K562 (cell line): ENCODE measurements around the gene FGF12. TPM values are rescaled to one million over a fixed set of nuclear protein-coding genes. Genes with fewer than 3 reads are reported as not detected.

Experiments used
- ATAC-seq: fragments of 200-7000 bp; cut with Tn5 transposase; 3 replicates; pipeline ENCODE4 v1.9.1; 2020; ENCODE audit warnings: moderate library complexity
- BruUV-seq: library from RNA; stranded (reverse); fragments of 400-500 nt; replicated peaks from 2 replicates; lab custom pipeline; 2021; lab: Mats Ljungman, UMichigan
- CTCF ChIA-PET: fragments of 300-600 bp; formaldehyde crosslinking; extraction: SDS; loops from one replicate; lab custom pipeline; 2021; ENCODE audit warnings: low intra/inter-chr PET ratio; lab: Yijun Ruan, JAX
- POLR2A ChIA-PET: fragments of 300-600, 350-650 bp; sonication (Branson Sonifier 250); formaldehyde crosslinking; extraction: SDS; loops from one replicate; lab custom pipeline; 2021; ENCODE audit warnings: antibody characterized with exemption, inconsistent platforms; lab: Yijun Ruan, JAX
- DNase-seq, 4 experiments: peaks; one replicate each; pipeline versions ENCODE4 v3.0.0 to v3.0.0-alpha.2; 2011 to 2018; ENCODE audit warnings: low spot score in 3 of 4, mixed read lengths in 3 of 4; ENCODE audit errors: extremely low read depth in 1 of 4
- FAIRE-seq: peaks from 2 replicates; lab custom pipeline; 2011; peaks lifted over from hg19 to GRCh38; lab: Jason Lieb, UNC
- H2AFZ ChIP-seq: 2 replicates; pipeline ENCODE4 v1.6.0; 2011; ENCODE audit warnings: low read depth, low read length, control low read depth, inconsistent platforms
- H3K27ac ChIP-seq: fragments of 200-600 bp; 3 replicates; pipeline ENCODE4 v1.8.0; 2011; ENCODE audit warnings: low read depth, mild to moderate bottlenecking, control low read depth, inconsistent platforms, low read length, moderate library complexity, mixed read lengths; ENCODE audit errors: extremely low read depth
- H3K27me3 ChIP-seq, 2 experiments: fragments of 300-600 bp in 1 of 2; 2 replicates in 1 of 2; 3 replicates in 1 of 2; pipeline versions ENCODE4 v1.6.0 to v1.8.0; 2011; ENCODE audit warnings: inconsistent platforms in 2 of 2, low read length in 2 of 2, mild to moderate bottlenecking in 1 of 2, mixed read lengths in 1 of 2, moderate library complexity in 1 of 2; ENCODE audit not compliant: control insufficient read depth in 2 of 2, insufficient read depth in 2 of 2
- H3K36me3 ChIP-seq: fragments of 300-600 bp; 3 replicates; pipeline ENCODE4 v1.8.0; 2011; ENCODE audit warnings: mild to moderate bottlenecking, low read length, inconsistent platforms; ENCODE audit not compliant: control insufficient read depth, insufficient read depth
- H3K4me1 ChIP-seq, 2 experiments: fragments of 200-600 bp in 1 of 2; replicated peaks in 1 of 2; 2 replicates in 1 of 2; 3 replicates in 1 of 2; pipeline versions ENCODE4 v1.5.1 to v1.8.0; 2011; ENCODE audit warnings: inconsistent platforms in 2 of 2, low read length in 2 of 2, mild to moderate bottlenecking in 1 of 2, mixed read lengths in 1 of 2, moderate library complexity in 1 of 2; ENCODE audit not compliant: control insufficient read depth in 2 of 2, insufficient read depth in 2 of 2
- H3K4me2 ChIP-seq: 2 replicates; pipeline ENCODE4 v1.6.1; 2011; ENCODE audit warnings: low read length, control low read depth, inconsistent platforms, mixed read lengths; ENCODE audit not compliant: insufficient read depth
- H3K4me3 ChIP-seq: fragments of 200-600 bp; sonication (generic), shearing (Covaris generic); 2 replicates; pipeline ENCODE4 v1.5.1; 2016; ENCODE audit warnings: control low read depth, inconsistent platforms
- H3K79me2 ChIP-seq: fragments of 200-600 bp; 3 replicates; pipeline ENCODE4 v1.8.0; 2011; ENCODE audit warnings: low read length, inconsistent platforms; ENCODE audit not compliant: control insufficient read depth, insufficient read depth
- H3K9ac ChIP-seq, 2 experiments: 2 replicates each; pipeline versions ENCODE4 v1.6.0 to v1.6.1; 2011; ENCODE audit warnings: low read depth in 2 of 2, low read length in 2 of 2, control low read depth in 1 of 2, inconsistent platforms in 1 of 2, mild to moderate bottlenecking in 1 of 2, mixed read lengths in 1 of 2; ENCODE audit not compliant: insufficient read depth in 1 of 2
- H3K9me1 ChIP-seq: one replicate; pipeline ENCODE4 v1.6.0; 2011; ENCODE audit warnings: inconsistent platforms, mild to moderate bottlenecking, low read length, moderate library complexity; ENCODE audit not compliant: control insufficient read depth, insufficient read depth
- H3K9me3 ChIP-seq: replicated peaks from 2 replicates; pipeline ENCODE4 v1.5.1; 2011; ENCODE audit warnings: low read depth, low read length, inconsistent platforms; ENCODE audit not compliant: control insufficient read depth, insufficient read depth
- H4K20me1 ChIP-seq: replicated peaks from 2 replicates; pipeline ENCODE4 v1.6.1; 2011; ENCODE audit warnings: low read length, inconsistent platforms, mixed read lengths; ENCODE audit not compliant: control insufficient read depth, insufficient read depth
- CEBPB ChIP-seq: fragments of 450-650 bp; IDR thresholded peaks from 2 replicates; pipeline ENCODE4 v1.6.1; 2016; ENCODE audit warnings: missing genetic modification characterization, missing compliant biosample characterization
- DEAF1 ChIP-seq: fragments of 450-650 bp; formaldehyde crosslinking; IDR thresholded peaks from 2 replicates; pipeline ENCODE4 v1.4.0; 2020; ENCODE audit warnings: mild to moderate bottlenecking, moderate library complexity
- NBN ChIP-seq: fragments of 450-650 bp; IDR thresholded peaks from 2 replicates; pipeline ENCODE4 v1.6.1; 2016; ENCODE audit warnings: low read depth, mild to moderate bottlenecking
- PATZ1 ChIP-seq: fragments of 250-450 bp; sonication (Bioruptor Pico); IDR thresholded peaks from 2 replicates; pipeline ENCODE4 v1.5.0; 2020; ENCODE audit warnings: mild to moderate bottlenecking, borderline replicate concordance
- POLR2AphosphoS5 ChIP-seq: IDR thresholded peaks from 2 replicates; pipeline ENCODE4 v1.6.1; 2011; ENCODE audit warnings: mild to moderate bottlenecking, low read depth, low read length, moderate library complexity; ENCODE audit not compliant: control insufficient read depth, insufficient read depth
- SLC30A9 ChIP-seq: fragments of 250-450 bp; sonication (Bioruptor Pico); IDR thresholded peaks from 2 replicates; pipeline ENCODE4 v1.8.0; 2022; ENCODE audit warnings: mild to moderate bottlenecking, moderate library complexity
- STAG1 ChIP-seq: sonication (generic); formaldehyde crosslinking; IDR thresholded peaks from 2 replicates; pipeline ENCODE4 v1.5.0; 2020; ENCODE audit warnings: missing genetic modification reagents, borderline replicate concordance
- ZNF324 ChIP-seq: fragments of 250-450 bp; sonication (Bioruptor Pico); IDR thresholded peaks from 2 replicates; pipeline ENCODE4 v1.4.0; 2020; ENCODE audit warnings: mild to moderate bottlenecking
- WGBS: fragments of 100-300 bp; shearing (Covaris generic); methylation state at CpG from one replicate; pipeline ENCODE4 v1.1.6; 2016; ENCODE audit warnings: low coverage, mixed read lengths; ENCODE audit not compliant: insufficient coverage; ENCODE audit errors: missing lambda C conversion rate; 5-methylcytosine and 5-hydroxymethylcytosine counted together
- in situ Hi-C: fragments of 300-500 bp; cut with MboI; formaldehyde crosslinking; loops from 4 replicates; pipeline ENCODE4 v1.15.0; 2018; ENCODE audit warnings: inconsistent platforms, mixed read lengths
- intact Hi-C: fragments of 100-400 bp; cut with micrococcal nuclease; formaldehyde crosslinking; loops from 2 replicates; pipeline ENCODE4 v1.14.2; 2022
- polyA plus RNA-seq, 8 experiments: library from polyadenylated mRNA; depleted of rRNA in 4 of 8; stranded (reverse) in 5 of 8; unstranded in 3 of 8; fragments of >200 nt; fragmentation: Nextera tagmentation in 2 of 8; fragmentation: Illumina TruSeq in 1 of 8; extraction: Ambion mirVana in 2 of 8; extraction: Trizol in 1 of 8; gene quantifications; 2 replicates each; pipeline versions ENCODE4 v1.2.1 to v1.2.3, GENCODE V29; 2011 to 2014; ENCODE audit warnings: inconsistent platforms in 1 of 8, missing spikeins in 1 of 8
- total RNA-seq, 7 experiments: library from RNA; depleted of rRNA in 6 of 7; stranded (reverse); fragments of >200 nt in 6 of 7; fragmentation: Illumina TruSeq in 2 of 7; extraction: Trizol in 2 of 7; gene quantifications; 2 replicates each; pipeline versions ENCODE4 v1.2.1 to v1.2.3, GENCODE V29; 2011 to 2021; ENCODE audit warnings: low replicate concordance in 1 of 7

The FGF12 gene
- total and polyA plus RNA-seq, 9 of the 15 experiments (the other 6 are each of a cell fraction or from before 2014, with no cell fraction given): not detected

GRCh38 chr3:192336286-192336685 is 391.1 kb downstream of the FGF12 start:
- Histone ChIP-seq H3K9me1 (no peaks in the 10 kb centered on the region), H3K4me2 (no peak overlapping the region), H2AFZ (no peak overlapping the region), H3K4me1 (no peaks in the 10 kb centered on the region), H3K27ac (no peak overlapping the region), H3K9ac (no peak overlapping the region), H3K79me2 (no peaks in the 10 kb centered on the region), H3K4me3 (no peak overlapping the region), H4K20me1 (no peaks in the 10 kb centered on the region), H3K9me3 (no peaks in the 10 kb centered on the region), H3K36me3 (no peaks in the 10 kb centered on the region), H3K27me3 (no peaks in the 10 kb centered on the region)
- POLR2A ChIA-PET: no interaction called here
- TF ChIP-seq STAG1 (CRISPR knock-in tag) (no peak), DEAF1 (no peak), ZNF324 (no peak), PATZ1 (CRISPR knock-in tag) (no peak), POLR2AphosphoS5 (no peak), CEBPB (tag) (no peak), SLC30A9 (CRISPR knock-in tag) (no peak), NBN (no peak)
- ATAC-seq (no peak), DNase-seq (no peak), FAIRE-seq (no peak)
- WGBS: 0% methylated on average over 5 of the region's 5 CpGs
- intact Hi-C loops: no loop called here
- no TSS peak for BruUV-seq
- CTCF ChIA-PET: no interaction called here
- in situ Hi-C loops: no loop called here
